Ishikawa (cell line): ENCODE data around the gene RIMBP2.

Experiments
- CEBPB ChIP-seq: IDR thresholded peaks from 2 replicates; pipeline ENCODE4 v1.6.1; 2012
- CREB1 ChIP-seq: IDR thresholded peaks from 2 replicates; pipeline ENCODE4 v1.6.1; 2012; ENCODE audit warnings: low read depth
- EGR1 ChIP-seq: IDR thresholded peaks from 2 replicates; pipeline ENCODE4 v1.6.1; 2012
- EP300 ChIP-seq: IDR thresholded peaks from 2 replicates; pipeline ENCODE4 v1.6.1; 2012; ENCODE audit warnings: borderline replicate concordance
- FOXM1 ChIP-seq: IDR thresholded peaks from 2 replicates; pipeline ENCODE4 v1.6.1; 2012; ENCODE audit warnings: low read depth, borderline replicate concordance
- NFIC ChIP-seq: IDR thresholded peaks from 2 replicates; pipeline ENCODE4 v1.6.1; 2012
- RAD21 ChIP-seq: IDR thresholded peaks from 2 replicates; pipeline ENCODE4 v1.6.1; 2012; ENCODE audit warnings: low read depth
- REST ChIP-seq: IDR thresholded peaks from 2 replicates; pipeline ENCODE4 v1.6.1; 2012; ENCODE audit warnings: low read depth, mild to moderate bottlenecking
- TAF1 ChIP-seq: IDR thresholded peaks from 2 replicates; pipeline ENCODE4 v1.6.1; 2012; ENCODE audit warnings: low read depth, mild to moderate bottlenecking
- TCF12 ChIP-seq: IDR thresholded peaks from 2 replicates; pipeline ENCODE4 v1.6.1; 2012; ENCODE audit warnings: low read depth
- TEAD4 ChIP-seq: IDR thresholded peaks from 2 replicates; pipeline ENCODE4 v1.6.1; 2012
- YY1 ChIP-seq: IDR thresholded peaks from 2 replicates; pipeline ENCODE4 v1.6.1; 2012; ENCODE audit warnings: low read depth
- ZBTB7A ChIP-seq: IDR thresholded peaks from 2 replicates; pipeline ENCODE4 v1.6.1; 2012; ENCODE audit warnings: low read depth
- TF ChIP-seq, protein P1 (sequence below): IDR thresholded peaks from 2 replicates; pipeline ENCODE4 v1.6.1; 2012
- TF ChIP-seq, protein P2 (sequence below): IDR thresholded peaks from 2 replicates; pipeline ENCODE4 v1.6.1; 2012

Gene RIMBP2

DNA sequence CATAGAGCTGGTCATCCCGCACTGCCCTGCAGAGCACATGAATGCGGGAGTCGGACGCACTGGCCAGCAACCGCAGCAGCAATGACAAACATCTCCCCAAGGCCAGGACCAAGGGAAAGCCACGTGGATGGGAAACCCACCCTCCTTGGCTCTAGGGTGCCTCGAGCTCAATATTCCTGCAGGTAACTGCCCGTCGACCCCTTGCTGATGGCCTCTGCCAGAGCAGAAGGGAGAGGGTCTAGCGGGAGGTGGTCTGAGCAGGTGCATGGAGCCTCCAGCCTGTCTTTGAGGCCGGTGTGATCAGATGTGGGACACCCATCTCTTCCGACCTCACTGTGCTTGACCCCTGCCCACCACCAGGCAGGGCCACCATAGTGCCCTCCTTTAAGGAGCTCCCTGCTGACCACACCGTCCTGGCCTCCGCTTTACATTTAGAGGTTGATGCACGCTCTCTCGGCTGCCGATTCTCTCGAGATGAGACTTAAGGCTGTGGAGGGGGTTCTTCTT, 288.7 kb downstream of the RIMBP2 start:
- TF ChIP-seq YY1: no peak
- TF ChIP-seq EP300: no peak

DNA sequence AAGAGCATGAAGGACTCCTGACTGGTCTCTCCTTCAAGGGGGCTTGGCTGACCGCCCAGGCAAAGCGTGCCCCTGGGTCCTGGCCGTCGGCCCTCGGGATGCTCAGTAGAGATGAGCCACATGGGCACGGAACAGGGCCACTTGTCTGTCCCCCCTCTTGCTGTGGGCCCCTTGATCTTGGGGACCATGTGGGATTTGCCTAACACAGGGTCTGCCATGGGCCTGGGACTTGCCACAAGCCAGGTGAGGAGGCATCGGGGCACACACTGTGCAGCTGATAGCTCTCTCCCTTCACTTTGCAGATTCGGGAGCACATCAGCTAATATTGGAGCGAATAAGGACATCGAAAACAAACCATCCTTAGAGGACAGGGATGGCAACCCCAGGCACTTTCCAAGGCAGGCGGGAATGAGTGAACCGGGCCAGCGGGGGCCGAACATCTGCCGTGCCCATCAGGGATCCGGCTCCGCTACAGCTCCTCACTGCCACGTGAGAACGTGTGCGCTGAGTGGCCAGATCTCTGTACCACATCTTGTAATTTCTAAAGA, 290.3 kb downstream of the RIMBP2 start:
- TF ChIP-seq TEAD4 (no peak), EP300 (no peak), FOXM1 (no peak), EGR1 (no peak), CREB1 (no peak), RAD21 (no peak), YY1 (no peak), REST (no peak), TAF1 (no peak), NFIC (no peak), TCF12 (no peak), ZBTB7A (no peak), CEBPB (no peak)
- TF ChIP-seq, protein P1, sequence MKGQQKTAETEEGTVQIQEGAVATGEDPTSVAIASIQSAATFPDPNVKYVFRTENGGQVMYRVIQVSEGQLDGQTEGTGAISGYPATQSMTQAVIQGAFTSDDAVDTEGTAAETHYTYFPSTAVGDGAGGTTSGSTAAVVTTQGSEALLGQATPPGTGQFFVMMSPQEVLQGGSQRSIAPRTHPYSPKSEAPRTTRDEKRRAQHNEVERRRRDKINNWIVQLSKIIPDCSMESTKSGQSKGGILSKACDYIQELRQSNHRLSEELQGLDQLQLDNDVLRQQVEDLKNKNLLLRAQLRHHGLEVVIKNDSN: no peak
- TF ChIP-seq, protein P2, sequence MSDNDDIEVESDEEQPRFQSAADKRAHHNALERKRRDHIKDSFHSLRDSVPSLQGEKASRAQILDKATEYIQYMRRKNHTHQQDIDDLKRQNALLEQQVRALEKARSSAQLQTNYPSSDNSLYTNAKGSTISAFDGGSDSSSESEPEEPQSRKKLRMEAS: no peak

DNA sequence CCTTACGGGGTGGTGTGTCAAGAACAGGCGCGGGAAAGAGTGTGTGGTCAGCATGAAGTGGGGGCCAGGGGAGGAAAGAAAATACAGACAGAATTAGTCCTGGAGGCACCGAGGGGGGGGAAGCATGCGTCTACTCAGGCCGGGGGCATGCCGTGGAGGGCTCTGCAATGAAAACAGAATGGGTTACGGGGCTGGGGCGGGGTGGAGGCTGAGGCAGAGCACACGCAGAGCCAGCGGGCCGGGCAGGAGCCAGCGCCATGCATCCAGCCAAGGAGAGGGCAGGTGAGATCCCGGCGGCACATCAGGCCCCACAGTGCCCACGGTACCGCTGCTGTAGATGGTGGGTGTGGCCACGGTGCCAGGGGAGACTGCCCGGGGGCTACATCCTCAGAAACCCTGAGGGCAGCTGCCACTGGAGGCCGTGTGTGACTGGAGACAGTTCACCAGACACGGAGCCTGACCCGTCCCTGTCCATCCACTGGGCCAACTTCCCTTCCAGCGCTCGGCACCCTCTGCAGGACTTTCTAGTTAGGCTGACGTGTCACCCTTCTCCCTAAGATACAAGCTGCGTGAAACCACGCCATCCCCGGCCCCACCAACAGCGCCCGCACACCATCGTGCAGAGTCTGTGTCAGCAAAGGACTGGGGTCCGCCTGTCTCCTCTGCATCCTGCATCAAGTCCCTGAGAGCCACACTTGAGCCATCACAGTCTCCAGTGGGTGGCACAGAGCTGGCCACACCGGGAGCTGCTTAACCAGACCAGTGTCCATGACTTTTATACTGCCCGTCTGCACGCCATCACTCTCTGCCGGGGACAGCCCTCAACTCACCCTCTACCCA, 291.0 kb downstream of the RIMBP2 start:
- TF ChIP-seq NFIC (no peak), EGR1 (no peak), EP300 (no peak), TEAD4 (no peak), RAD21 (no peak), CEBPB (no peak)
- TF ChIP-seq, protein P2: no peak
- TF ChIP-seq, protein P1: no peak

- TF ChIP-seq, protein P2: no peak
- no peak for TF ChIP-seq CREB1
- no peak for TF ChIP-seq EGR1
- TF ChIP-seq RAD21: no peak
- TF ChIP-seq TAF1: no peak
- no peak for TF ChIP-seq NFIC
- TF ChIP-seq FOXM1: no peak
- TF ChIP-seq TCF12: no peak
- no peak for TF ChIP-seq EP300
- TF ChIP-seq, protein P1: no peak
- no peak for TF ChIP-seq ZBTB7A
- TF ChIP-seq TEAD4: no peak
- TF ChIP-seq YY1: no peak
- TF ChIP-seq REST: no peak
- TF ChIP-seq CEBPB: no peak
Measured at GRCh38 chr12:130423991-130424857, 291.9 kb downstream of the RIMBP2 start.
